Umbilical cord (tissue), 2 donors: ENCODE data around the gene STX5. TPM values are rescaled to one million over a fixed set of nuclear protein-coding genes. Genes with fewer than 3 reads are reported as not detected.
"Not testable (repeated sequence)": the region's sequence is repeated elsewhere in the genome, so short reads cannot be mapped to it uniquely, and the experiment has no call there.

Experiments
- DNase-seq: peaks from one replicate; pipeline ENCODE4 v3.0.0-alpha.2; 2015; ENCODE audit warnings: low spot score
- total RNA-seq: library from RNA; depleted of rRNA; stranded (reverse); fragments of >200 nt; gene quantifications from one replicate; pipeline ENCODE4 v1.2.3, GENCODE V29; 2014; ENCODE audit warnings: low replicate concordance; ENCODE audit not compliant: insufficient read depth

STX5 gene
- total RNA-seq, 1 donor from 2014 or later: 44.3 TPM

DNA sequence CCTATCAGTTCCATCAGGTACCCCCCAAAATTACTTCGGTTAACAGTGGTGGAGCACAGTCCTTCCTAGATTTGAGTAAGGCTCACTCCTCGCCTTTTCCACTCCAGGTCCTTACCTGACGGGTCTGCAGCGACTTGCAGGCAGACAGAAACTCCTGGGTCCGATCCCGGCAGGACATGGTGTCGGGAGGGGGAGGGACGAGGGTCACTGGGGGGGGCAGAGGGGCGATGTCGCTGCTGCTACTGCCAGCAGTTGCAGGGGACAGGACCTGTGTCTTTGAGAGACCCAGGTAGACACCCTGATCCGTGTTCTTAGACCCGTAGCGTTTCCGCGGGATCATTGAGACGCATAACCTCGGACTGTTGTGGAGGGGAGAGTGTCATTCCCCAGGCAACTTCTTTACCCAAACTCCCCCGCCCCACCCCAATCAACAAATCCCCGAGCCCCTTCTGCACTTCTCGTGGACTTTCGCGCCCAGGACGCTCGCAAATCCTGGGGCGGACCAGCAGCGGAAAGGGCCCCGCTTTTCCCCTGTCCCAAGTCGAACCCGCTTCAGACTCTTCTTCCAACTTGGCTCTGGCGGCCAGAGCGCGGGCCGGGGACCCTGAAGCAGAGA is 839 bp downstream of the STX5 start:
- no peak for DNase-seq

DNA sequence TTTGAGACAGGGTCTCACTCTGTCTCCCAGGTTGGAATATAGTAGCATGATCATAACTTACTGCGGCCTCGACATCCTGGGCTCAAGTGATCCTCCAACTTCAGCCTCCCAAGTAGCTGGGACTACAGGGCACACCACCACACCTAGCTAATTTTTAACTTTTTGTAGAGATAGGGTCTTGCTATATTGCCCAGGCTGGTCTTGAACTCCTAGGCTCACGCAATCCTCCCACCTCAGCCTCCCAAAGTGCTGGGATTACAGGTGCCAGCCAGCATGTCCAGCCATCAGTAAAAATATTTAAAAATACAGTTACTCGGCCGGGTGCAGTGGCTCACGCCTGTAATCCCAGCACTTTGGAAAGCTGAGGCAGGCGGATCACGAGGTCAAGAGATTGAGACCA is 3.7 kb downstream of the STX5 start:
- DNase-seq: not testable (repeated sequence)

GRCh38 chr11:62823677-62824076 is 8.2 kb downstream of the STX5 start:
- DNase-seq: no peak

DNA sequence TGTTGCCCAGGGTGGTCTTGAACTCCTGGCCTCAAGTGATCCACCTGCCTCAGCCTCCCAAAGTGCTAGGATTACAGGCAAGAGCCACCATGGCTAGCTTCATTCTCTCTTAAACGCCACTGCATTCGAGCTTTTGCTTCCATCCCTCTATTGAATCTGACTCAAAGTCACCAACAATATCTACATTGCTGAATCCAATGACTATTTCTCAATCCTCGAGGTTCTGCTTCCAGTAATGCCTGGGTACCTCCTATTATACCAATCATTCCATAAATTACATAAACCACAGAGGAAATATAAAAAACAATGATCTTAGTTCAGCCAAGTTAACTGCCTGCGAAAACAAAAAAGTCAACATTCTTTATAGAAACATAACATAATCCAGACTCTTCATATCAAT is 14.7 kb downstream of the STX5 start:
- DNase-seq: no peak

DNA sequence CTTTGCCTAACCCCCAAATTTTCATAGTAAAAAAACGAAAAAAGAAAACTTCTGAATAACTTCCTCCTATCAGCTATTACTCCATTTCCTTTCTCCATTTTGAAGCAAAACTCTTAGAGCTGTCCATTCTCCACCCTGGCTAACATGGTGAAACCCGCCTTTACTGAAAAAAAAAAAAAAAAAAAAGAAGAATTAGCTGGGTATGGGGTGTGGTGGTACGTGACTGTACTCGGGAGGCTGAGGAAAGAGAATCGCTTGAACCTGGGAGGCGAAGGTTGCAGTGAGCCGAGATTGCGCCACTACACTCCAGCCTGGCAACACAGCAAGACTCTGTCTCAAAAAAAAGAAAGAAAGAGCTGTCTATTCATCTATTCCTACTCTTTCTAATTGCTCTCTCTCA is 15.3 kb downstream of the STX5 start:
- no peak for DNase-seq

DNA sequence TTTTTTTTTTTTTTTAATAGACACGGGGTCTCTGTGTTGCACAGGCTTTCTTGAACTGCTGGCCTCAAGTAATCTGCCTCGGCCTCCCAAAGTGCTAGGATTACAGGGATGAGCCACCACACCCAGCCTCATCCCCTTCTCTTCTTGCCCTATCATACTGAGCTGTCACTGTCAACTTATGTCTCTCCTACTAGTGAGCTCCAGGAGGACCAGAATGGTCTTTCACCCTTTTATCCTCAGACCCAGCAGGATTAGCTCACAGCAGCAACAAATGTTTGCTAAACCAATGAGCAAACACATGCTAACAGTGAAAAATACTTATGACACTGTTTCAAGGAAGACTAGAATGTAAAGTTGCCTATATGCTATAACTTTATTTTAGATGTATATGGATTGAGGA is 20.2 kb downstream of the STX5 start:
- no peak for DNase-seq

- DNase-seq: no peak
Measured at GRCh38 chr11:62810748-62811147, 21.1 kb downstream of the STX5 start.

- peak; percentile 23 for DNase-seq
Measured at GRCh38 chr11:62806611-62807121, 25.2 kb downstream of the STX5 start.

- DNase-seq: no peak
Measured at GRCh38 chr11:62805961-62806441, 25.9 kb downstream of the STX5 start.

GRCh38 chr11:62805076-62805892 is 26.6 kb downstream of the STX5 start, which contains the start of gene NXF1:
Gene NXF1 (minus strand): TSS chr11:62805440. CDS start chr11:62805356, 84 bp downstream.
- peak; percentile 96 for DNase-seq

GRCh38 chr11:62804310-62805075 is 27.4 kb downstream of the STX5 start:
- peak; percentile 48 for DNase-seq

- DNase-seq: no peak
Measured at GRCh38 chr11:62801071-62801470, 30.8 kb downstream of the STX5 start.

GRCh38 chr11:62799486-62799885 is 32.4 kb downstream of the STX5 start:
- DNase-seq: no peak

- no peak for DNase-seq
Measured at GRCh38 chr11:62796281-62796680, 35.6 kb downstream of the STX5 start.

GRCh38 chr11:62794201-62794775 is 37.6 kb downstream of the STX5 start:
- no peak for DNase-seq

DNA sequence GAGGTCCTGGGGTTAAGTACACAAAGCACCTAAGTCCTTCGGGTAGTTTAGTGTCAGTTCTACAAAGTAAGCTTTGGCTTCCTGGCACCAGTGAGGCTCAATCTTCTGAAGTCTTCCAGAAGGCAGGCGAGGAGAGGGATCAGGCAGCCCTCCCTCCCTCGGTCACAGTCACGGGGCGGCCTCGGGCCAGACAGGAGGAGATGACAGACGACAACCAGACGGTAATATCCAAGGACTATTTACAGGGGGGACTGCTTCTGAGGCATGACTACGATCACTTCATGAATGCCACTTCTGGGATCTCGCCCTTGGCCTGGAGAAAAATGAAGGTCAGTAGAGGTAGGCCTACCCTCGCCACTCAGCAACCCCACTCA is 39.7 kb downstream of the STX5 start:
- no peak for DNase-seq

DNA sequence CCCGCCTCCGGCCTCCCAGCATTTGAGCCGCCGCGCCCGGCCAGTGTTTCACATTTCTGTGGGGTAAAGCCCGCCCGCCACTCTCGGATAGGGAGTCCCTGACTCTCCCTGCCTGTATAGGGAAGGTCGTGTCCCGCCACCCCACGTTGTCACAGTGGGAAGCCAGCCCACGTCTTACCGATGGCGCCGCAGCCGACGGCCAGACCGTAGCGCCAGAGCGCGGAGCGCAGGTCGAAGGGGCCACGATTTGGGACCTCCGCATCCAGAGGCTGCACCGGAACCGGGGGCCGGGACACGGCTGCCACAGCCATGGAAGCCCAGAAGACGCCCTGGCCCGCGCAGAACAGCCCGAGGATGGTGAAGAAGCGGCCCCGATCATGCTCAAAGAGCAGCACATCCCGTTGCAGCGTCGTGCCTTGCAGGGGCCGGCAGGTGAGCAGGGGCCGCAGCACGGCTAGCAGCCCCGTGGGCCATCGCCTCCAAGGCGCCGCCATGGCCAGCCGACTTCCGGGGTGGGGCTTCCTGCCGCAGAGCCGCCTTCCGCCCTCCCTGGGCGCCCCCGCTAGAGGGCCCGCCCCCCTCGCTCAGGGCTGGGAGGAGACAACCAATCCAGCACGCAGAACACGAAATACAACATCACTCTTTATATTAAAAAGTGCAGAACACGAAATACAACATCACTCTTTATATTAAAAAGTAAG is 40.2 kb downstream of the STX5 start, which contains the start of gene TMEM223:
TMEM223 (minus strand) TSS at position 506 of the 701 bp plus-strand sequence; CDS start at position 494, 12 bp downstream.
- DNase-seq: peak; percentile 94

DNA sequence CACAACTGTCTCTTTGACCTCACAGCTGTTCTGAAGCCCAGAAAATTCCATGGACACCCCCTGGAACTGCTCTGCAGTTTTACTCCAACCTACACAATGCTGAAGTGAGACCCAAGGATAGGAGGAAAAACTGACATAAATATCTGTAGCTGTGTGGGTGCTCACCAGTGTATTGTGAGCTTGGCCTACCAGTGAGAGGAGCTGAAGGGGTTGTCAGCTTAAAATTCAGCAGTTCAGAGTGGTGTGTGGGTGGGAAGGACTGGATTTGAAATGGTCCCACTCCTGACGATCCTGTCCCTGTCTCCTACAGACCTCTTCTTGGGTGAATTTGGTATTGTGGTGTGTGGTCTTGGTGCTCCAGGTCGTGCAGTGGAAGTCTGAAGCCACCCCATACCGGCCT is 42.3 kb downstream of the STX5 start:
- no peak for DNase-seq

DNA sequence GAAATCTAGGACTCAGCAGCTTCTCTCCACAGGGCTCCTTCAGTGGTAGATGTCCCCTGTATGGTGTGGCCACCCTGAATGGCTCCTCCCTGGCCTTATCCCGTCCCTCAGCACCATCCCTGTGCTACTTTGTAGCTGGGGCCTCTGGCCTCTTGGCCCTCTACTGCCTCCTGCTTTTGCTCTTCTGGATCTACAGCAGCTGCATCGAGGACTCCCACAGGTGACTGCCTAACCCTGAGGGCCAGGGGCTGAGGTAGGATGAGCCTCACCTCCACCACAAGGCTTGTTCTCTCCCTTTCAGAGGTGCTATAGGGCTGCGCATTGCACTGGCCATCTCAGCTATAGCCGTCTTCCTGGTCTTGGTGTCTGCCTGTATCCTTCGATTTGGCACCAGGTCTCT is 42.9 kb downstream of the STX5 start:
- DNase-seq: no peak

- DNase-seq: peak; percentile 99
Measured at GRCh38 chr11:62787005-62787759, 44.7 kb downstream of the STX5 start, which contains the start of gene TMEM179B. Gene TMEM179B (plus strand): TSS chr11:62787402. CDS start chr11:62787432, 30 bp downstream.
